Measurements from ENCODE around the gene AGBL5. TPM values are rescaled to one million over a fixed set of nuclear protein-coding genes. Genes with fewer than 3 reads are reported as not detected.

The AGBL5 gene, protein sequence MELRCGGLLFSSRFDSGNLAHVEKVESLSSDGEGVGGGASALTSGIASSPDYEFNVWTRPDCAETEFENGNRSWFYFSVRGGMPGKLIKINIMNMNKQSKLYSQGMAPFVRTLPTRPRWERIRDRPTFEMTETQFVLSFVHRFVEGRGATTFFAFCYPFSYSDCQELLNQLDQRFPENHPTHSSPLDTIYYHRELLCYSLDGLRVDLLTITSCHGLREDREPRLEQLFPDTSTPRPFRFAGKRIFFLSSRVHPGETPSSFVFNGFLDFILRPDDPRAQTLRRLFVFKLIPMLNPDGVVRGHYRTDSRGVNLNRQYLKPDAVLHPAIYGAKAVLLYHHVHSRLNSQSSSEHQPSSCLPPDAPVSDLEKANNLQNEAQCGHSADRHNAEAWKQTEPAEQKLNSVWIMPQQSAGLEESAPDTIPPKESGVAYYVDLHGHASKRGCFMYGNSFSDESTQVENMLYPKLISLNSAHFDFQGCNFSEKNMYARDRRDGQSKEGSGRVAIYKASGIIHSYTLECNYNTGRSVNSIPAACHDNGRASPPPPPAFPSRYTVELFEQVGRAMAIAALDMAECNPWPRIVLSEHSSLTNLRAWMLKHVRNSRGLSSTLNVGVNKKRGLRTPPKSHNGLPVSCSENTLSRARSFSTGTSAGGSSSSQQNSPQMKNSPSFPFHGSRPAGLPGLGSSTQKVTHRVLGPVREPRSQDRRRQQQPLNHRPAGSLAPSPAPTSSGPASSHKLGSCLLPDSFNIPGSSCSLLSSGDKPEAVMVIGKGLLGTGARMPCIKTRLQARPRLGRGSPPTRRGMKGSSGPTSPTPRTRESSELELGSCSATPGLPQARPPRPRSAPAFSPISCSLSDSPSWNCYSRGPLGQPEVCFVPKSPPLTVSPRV
- 40.2 and 80.6 TPM in 2 replicates for total RNA-seq (2011; cell fraction: chromatin; rRNA removed; ENCODE audit: low replicate concordance)
- total RNA-seq (2011; cell fraction: nucleolus; rRNA removed) = 34.5 and 47.0 TPM in 2 replicates
- total RNA-seq (2011; cell fraction: nucleoplasm; rRNA removed) = 34.2 and 36.7 TPM in 2 replicates
- 26.2 and 30.3 TPM in 2 replicates for total RNA-seq (2014; rRNA removed)
- total RNA-seq (2014; rRNA removed; fragmentation: Illumina TruSeq; extraction: Trizol) = 25.8 and 26.4 TPM in 2 replicates
- total RNA-seq (2015; rRNA removed; fragmentation: Illumina TruSeq; extraction: Trizol) = 28.7 and 29.1 TPM in 2 replicates
- 37.6 and 40.3 TPM in 2 replicates for total RNA-seq (2021)
- 48.3 and 52.7 TPM in 2 replicates for polyA plus RNA-seq (2011; rRNA removed)
- 61.4 and 68.7 TPM in 2 replicates for polyA plus RNA-seq (2011; cell fraction: cytosol; rRNA removed)
- polyA plus RNA-seq (2011; cell fraction: nucleus; rRNA removed) = 59.7 and 61.5 TPM in 2 replicates
- polyA plus RNA-seq (2012) = 33.2 and 62.0 TPM in 2 replicates
- polyA plus RNA-seq (2014; fragmentation: Illumina TruSeq; extraction: Trizol) = 49.5 and 52.3 TPM in 2 replicates
- 1 to 10 TPM; 3.3 to 6.3 TPM for polyA plus RNA-seq (2014; fragmentation: Nextera tagmentation; extraction: Ambion mirVana)
- polyA plus RNA-seq (2014; rRNA removed) = 24.9 and 33.8 TPM in 2 replicates
- 42.1 and 50.9 TPM in 2 replicates for polyA minus RNA-seq (2011; rRNA and poly(A)+ RNA removed)
- 22.4 and 26.2 TPM in 2 replicates for polyA minus RNA-seq (2011; cell fraction: cytosol; rRNA and poly(A)+ RNA removed)
- polyA minus RNA-seq (2011; cell fraction: nucleus; rRNA and poly(A)+ RNA removed) = 20.7 and 27.2 TPM in 2 replicates
- Bru-seq, nascent RNA = percentile 56 among the genes with signal in this experiment
- BruChase-seq, experiment 1, labeled RNA remaining after a 2-hour chase = percentile 58 among the genes with signal in this experiment
- BruChase-seq, experiment 2, labeled RNA remaining after a 6-hour chase = percentile 59 among the genes with signal in this experiment
- long read RNA-seq, experiment 1, transcript AGBL5-201 (11 exons, 2,382 nt) = major isoform, 62 of 133 reads
- long read RNA-seq, experiment 1, partial matches to known transcripts = 40 of 133 reads
- long read RNA-seq, experiment 1, other reads (novel, unspliced or antisense) = 30 of 133 reads
- long read RNA-seq, experiment 2, transcript AGBL5-201 (11 exons, 2,382 nt) = major isoform, 14 of 33 reads
- long read RNA-seq, experiment 2, partial matches to known transcripts = 7 of 33 reads
- long read RNA-seq, experiment 2, other reads (novel, unspliced or antisense) = 10 of 33 reads
- long read RNA-seq, experiment 3, transcript AGBL5-201 (11 exons, 2,382 nt) = major isoform, 23 of 30 reads
- long read RNA-seq, experiment 3, partial matches to known transcripts = 3 of 30 reads
- long read RNA-seq, experiment 3, other reads (novel, unspliced or antisense) = 3 of 30 reads

DNA sequence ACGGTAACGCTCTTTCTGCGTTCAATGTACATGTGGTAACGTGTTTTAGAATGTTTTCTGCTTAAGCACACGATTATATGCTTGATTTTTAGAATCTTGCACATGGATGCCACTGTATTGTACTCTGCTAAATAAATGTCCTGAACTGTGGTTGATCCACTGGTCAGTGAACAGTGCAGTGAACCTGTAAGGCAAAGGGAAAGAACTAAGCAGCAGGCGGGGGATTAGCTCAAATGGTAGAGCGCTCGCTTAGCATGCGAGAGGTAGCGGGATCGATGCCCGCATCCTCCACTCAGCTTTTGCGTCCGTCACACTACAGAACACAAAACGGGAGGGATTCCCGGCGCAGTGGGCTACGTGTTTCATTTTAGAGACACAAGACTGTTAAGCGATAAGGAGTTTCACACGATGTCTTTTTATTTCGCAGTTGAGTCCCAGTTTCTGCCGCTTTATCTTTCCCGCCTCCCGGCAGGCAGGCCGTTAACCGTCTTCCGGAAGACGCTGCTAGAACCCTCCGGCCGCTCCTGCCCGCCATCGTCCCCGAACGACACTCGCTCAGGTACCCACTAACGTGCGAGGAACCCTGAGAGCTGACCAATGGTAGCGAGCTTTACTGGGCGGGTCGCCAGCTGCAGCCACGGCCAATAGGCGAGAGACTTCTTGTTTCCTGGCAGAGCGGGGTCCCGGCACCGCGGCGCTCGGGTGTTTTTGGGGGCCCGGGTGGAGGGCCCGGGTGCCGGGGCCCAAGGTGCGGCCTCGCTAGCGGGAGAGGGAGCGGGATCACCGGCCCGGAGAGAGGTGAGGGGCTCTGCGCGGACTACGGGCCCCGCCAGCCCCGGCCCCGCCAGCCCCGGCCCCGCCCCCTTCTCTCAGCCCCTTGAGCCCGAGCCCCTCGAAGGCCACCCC is at the start of gene AGBL5:
Gene AGBL5, plus strand, starts transcription at position 673 of the 906 bp plus-strand sequence. CDS start 1,291 bp downstream, outside the sequence.
- no TSS peak for BruUV-seq (replicated peaks)
- POLR2A ChIA-PET = interaction anchor here (0.6 to 10.5 kb wide), 14 partner anchors 9 to 252 kb away, joined by 3 to 112 read pairs (median 6); partner anchors contain the start of genes OST4 and TMEM214
- Histone ChIP-seq H4K20me1 (replicated peaks; ENCODE audit: control insufficient read depth, insufficient read depth, low read length) (no peaks in the 10 kb centered on the region; the same call in 1 of the 2 replicates), H3K27ac (ENCODE audit: extremely low read depth, low read depth, low read length) (peak within 1 kb of the TSS; percentile 95), H2AFZ (ENCODE audit: low read depth, low read length) (peak within 1 kb of the TSS; percentile 92), H3K36me3 (ENCODE audit: control insufficient read depth, insufficient read depth, low read length) (peaks cover 38% of the 10 kb centered on the region; the same call in 2 of the 3 replicates), H3K4me1 (replicated peaks in 1 of 2; ENCODE audit: control insufficient read depth in 2 of 2, insufficient read depth in 2 of 2, low read length in 2 of 2) (peaks cover 15 to 30% of the 10 kb centered on the region in 2 experiments; a peak in 4 of 5 replicates), H3K27me3 (ENCODE audit: control insufficient read depth in 2 of 2, insufficient read depth in 2 of 2, low read length in 2 of 2) (no peaks in the 10 kb centered on the region), H3K9me3 (replicated peaks; ENCODE audit: control insufficient read depth, insufficient read depth, low read depth, low read length) (no peaks in the 10 kb centered on the region), H3K4me3 (peak within 1 kb of the TSS; percentile 84), H3K4me2 (ENCODE audit: insufficient read depth, low read length) (peak within 1 kb of the TSS; percentile 98), H3K9me1 (ENCODE audit: control insufficient read depth, insufficient read depth, low read length) (no peaks in the 10 kb centered on the region), H3K79me2 (ENCODE audit: control insufficient read depth, insufficient read depth, low read length) (0 out of 3 replicates have a peak, but pooled peaks cover 5% of the 10 kb centered on the region), H3K9ac (ENCODE audit: insufficient read depth in 1 of 2, low read depth in 2 of 2, low read length in 2 of 2) (peak within 1 kb of the TSS; percentile 85 to 95)
- 1% methylated on average over 40 of the region's 67 CpGs for WGBS (ENCODE audit: insufficient coverage, low coverage, missing lambda C conversion rate)
- intact Hi-C loops (cut with micrococcal nuclease) (loop anchor here (2.0 kb wide), 2 partner anchors 18 to 30 kb away; partner anchors contain the start of gene TMEM214), in situ Hi-C loops (cut with MboI) (no loop called here)
- FAIRE-seq (peak; percentile 85), ATAC-seq (peak; percentile 91), DNase-seq (ENCODE audit: extremely low read depth in 1 of 4, low spot score in 3 of 4) (peak; percentile 96 to 100 (median 100))
- CTCF ChIA-PET (ENCODE audit: low intra/inter-chr PET ratio) = interaction anchor here (1.0 kb wide), 1 partner anchor 36 kb away, joined by 4 read pairs; the partner anchor contains the start of gene KHK
- peak; percentile 61 for TF ChIP-seq TOE1 (IDR thresholded peaks at IDR 0.05; ENCODE audit: borderline replicate concordance)
- TF ChIP-seq TOE1 (CRISPR knock-in tag; IDR thresholded peaks at IDR 0.05; ENCODE audit: borderline replicate concordance, low read depth) = peak; percentile 73; the same call in 1 of the 2 replicates
- TF ChIP-seq, protein P1, sequence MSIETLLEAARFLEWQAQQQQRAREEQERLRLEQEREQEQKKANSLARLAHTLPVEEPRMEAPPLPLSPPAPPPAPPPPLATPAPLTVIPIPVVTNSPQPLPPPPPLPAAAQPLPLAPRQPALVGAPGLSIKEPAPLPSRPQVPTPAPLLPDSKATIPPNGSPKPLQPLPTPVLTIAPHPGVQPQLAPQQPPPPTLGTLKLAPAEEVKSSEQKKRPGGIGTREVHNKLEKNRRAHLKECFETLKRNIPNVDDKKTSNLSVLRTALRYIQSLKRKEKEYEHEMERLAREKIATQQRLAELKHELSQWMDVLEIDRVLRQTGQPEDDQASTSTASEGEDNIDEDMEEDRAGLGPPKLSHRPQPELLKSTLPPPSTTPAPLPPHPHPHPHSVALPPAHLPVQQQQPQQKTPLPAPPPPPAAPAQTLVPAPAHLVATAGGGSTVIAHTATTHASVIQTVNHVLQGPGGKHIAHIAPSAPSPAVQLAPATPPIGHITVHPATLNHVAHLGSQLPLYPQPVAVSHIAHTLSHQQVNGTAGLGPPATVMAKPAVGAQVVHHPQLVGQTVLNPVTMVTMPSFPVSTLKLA (conservative IDR thresholded peaks at IDR 0.05) = peak in 1 of 2 experiments; percentile 51; a peak in 1 of 4 replicates
- peak; percentile 19; the same call in 1 of the 2 replicates for TF ChIP-seq CBX1 (IDR thresholded peaks at IDR 0.05; ENCODE audit: low read depth)
- TF ChIP-seq BMI1 (IDR thresholded peaks at IDR 0.05; ENCODE audit: low read length) = no peak
- TF ChIP-seq ZNF263 (CRISPR knock-in tag; IDR thresholded peaks at IDR 0.05; ENCODE audit: borderline replicate concordance) = peak; percentile 53; the same call in 1 of the 2 replicates
- no peak for TF ChIP-seq TAF15 (IDR thresholded peaks at IDR 0.05; ENCODE audit: low read depth, low read length)
